Retinal pigment epithelial cell (primary cell): ENCODE results near the gene ATG16L1.
A peak's percentile ranks its signal among the peaks of the same experiment; 100 is the strongest.

ENCODE experiments used
- DNase-seq: peaks from one replicate; pipeline ENCODE4 v3.0.0-alpha.2; 2010; ENCODE audit warnings: low read depth
- H3K4me3 ChIP-seq: 2 replicates; pipeline ENCODE4 v1.5.1; 2011; ENCODE audit warnings: mild to moderate bottlenecking, low read length, control low read depth, moderate library complexity
- CTCF ChIP-seq: conservative IDR thresholded peaks from 2 replicates; pipeline ENCODE4 v1.5.1; 2011; ENCODE audit warnings: low read depth, low read length, control low read depth, inconsistent platforms

Gene ATG16L1

GRCh38 chr2:233251306-233252116, at the start of gene ATG16L1:
TSS of gene ATG16L1 (plus strand) at chr2:233251673. CDS start at chr2:233251828, 155 bp downstream.
- TF ChIP-seq CTCF, result peak; percentile 95
- DNase-seq, result peak; percentile 80

GRCh38 chr2:233202531-233202944, 48.9 kb upstream of the ATG16L1 start:
- TF ChIP-seq CTCF, result no peak
- no peak overlapping the region for H3K4me3 ChIP-seq
- DNase-seq, result no peak

More at GRCh38 chr2:233251306-233252116, at the start of gene ATG16L1:
- H3K4me3 ChIP-seq, result peak within 1 kb of the TSS; percentile 96

DNA sequence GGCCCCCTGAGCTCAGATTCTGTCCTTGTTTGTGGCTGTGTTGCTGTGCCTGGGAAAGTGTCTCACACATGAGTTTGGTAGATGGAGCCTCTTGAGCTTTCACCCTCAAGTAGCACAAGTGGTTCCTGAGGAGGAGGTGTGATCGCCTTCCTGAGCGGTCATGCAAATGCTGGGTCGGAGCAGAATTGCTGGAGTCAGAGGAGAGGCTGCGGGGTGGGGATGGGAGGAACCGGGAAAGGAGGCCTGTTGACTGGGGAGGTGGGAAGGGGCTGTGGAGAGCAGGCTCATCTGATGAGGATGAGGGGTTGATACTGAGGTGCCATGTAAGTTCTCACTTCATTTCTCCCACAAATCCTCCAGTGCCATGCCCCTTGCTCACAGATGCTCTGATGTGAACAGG, 48.4 kb upstream of the ATG16L1 start:
- DNase-seq, result no peak
- H3K4me3 ChIP-seq, result no peak overlapping the region
- TF ChIP-seq CTCF, result no peak

GRCh38 chr2:233204286-233204936, 47.1 kb upstream of the ATG16L1 start:
- no peak for TF ChIP-seq CTCF
- DNase-seq, result no peak
- H3K4me3 ChIP-seq, result no peak overlapping the region

DNA sequence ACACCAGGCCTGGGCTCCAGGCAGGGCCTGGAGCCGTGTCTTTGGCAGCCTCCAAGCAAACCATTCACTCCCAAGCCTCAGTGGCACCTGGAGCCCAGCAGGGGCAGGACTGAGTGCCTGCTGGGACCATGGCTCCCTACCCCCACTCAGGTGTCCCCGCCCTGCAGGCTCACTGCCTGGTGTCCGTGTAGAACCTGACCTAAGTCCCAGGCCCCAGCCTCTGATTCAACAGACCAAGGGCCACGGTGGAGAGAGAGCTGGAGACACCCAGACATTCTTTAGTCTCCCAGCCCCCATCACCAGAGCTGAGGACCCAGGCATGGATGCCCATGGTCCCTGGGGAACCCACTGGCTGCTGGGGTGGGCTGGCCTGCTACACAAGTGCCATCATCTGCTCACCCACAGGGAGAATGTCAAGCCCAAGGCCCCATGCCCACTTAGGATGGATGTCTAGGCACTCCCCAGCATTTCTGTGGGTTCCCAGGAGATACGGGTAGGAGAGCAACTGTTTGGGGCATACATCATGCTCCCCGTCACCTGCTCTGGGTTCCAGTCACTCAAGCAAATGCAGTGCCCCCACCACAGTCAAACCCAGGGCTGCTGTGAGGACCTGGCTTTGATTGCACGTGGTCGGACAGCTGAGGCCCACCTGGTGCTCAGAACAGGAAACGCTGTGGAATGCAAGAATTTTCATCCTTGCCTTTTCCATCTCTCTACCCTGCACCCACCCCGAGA, 42.9 kb upstream of the ATG16L1 start:
- no peak overlapping the region for H3K4me3 ChIP-seq
- no peak for DNase-seq
- peak; percentile 24 for TF ChIP-seq CTCF

DNA sequence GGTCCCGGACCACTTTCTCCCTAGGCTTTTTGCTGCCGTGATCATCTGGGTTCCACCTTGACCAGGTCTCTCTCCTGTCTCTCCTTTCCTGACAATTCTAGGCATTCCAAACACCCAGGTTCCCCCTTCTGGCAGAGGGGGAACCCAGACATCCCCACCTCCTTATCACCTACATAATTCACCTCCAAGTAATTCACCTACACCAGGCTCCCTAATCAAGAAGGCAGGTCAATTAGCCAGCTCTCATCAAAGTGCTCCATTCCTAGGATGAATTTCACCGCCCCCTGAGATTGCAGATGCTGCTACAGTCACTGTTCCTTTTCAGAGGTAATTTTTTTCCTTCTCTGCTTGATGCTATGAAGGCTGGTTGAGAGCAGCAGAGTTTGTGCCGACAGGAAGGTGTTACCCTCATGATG, 42.3 kb upstream of the ATG16L1 start:
- no peak for TF ChIP-seq CTCF

More for the DNA sequence above, 42.3 kb upstream of the ATG16L1 start:
- no peak overlapping the region for H3K4me3 ChIP-seq
- no peak for DNase-seq
